Stomach (tissue), 19 donors: ENCODE results near the gene SLC6A8. TPM values are rescaled to one million over a fixed set of nuclear protein-coding genes. Genes with fewer than 3 reads are reported as not detected.
A peak's percentile ranks its signal among the peaks of the same experiment; 100 is the strongest.

Experiments
- DNase-seq, 2 donors: peaks; one replicate each; pipeline versions ENCODE4 v3.0.0 to v3.0.0-alpha.2; 2013 to 2019
- H3K27ac ChIP-seq, 5 donors: fragments of 200-600 bp in 4 of 5; sonication (generic) in 4 of 5; one replicate each; pipeline ENCODE4 v1.5.1; 2013 to 2019; ENCODE audit warnings: mild to moderate bottlenecking in 1 of 5, moderate library complexity in 1 of 5
- H3K27me3 ChIP-seq, 3 donors: fragments of 200-600 bp; sonication (generic); one replicate each; pipeline ENCODE4 v1.5.1; 2017 to 2019; ENCODE audit warnings: mixed run types in 1 of 3
- H3K36me3 ChIP-seq, 4 donors: fragments of 200-600 bp; sonication (generic); 1 replicate in 3 of 4; 2 replicates in 1 of 4; pipeline ENCODE4 v1.5.1; 2016 to 2019
- H3K4me1 ChIP-seq, 4 donors: fragments of 200-600 bp; sonication (generic); one replicate each; pipeline ENCODE4 v1.5.1; 2016 to 2019
- H3K4me3 ChIP-seq, 4 donors: fragments of 200-600 bp; sonication (generic) in 3 of 4; one replicate each; pipeline ENCODE4 v1.5.1; 2016 to 2019; ENCODE audit warnings: mild to moderate bottlenecking in 1 of 4
- H3K9me3 ChIP-seq, 4 donors: fragments of 200-600 bp; sonication (generic); one replicate each; pipeline ENCODE4 v1.5.1; 2016 to 2019
- CTCF ChIP-seq, 7 experiments: fragments of 450-650 bp in 4 of 7; fragments of 200-600 bp in 3 of 7; sonication (generic) in 3 of 7; IDR thresholded peaks; one replicate each; pipeline ENCODE4 v1.5.1; 2016 to 2019; ENCODE audit warnings: antibody characterized with exemption in 7 of 7, control low read depth in 2 of 7, mild to moderate bottlenecking in 1 of 7
- EP300 ChIP-seq: sonication (generic); formaldehyde crosslinking; IDR thresholded peaks from one replicate; pipeline ENCODE4 v1.6.1; 2017; ENCODE audit warnings: antibody characterized with exemption
- POLR2A ChIP-seq, 4 donors: fragments of 450-650 bp; IDR thresholded peaks; one replicate each; pipeline ENCODE4 v1.6.1; 2016; ENCODE audit warnings: antibody characterized with exemption in 4 of 4, control low read depth in 2 of 4, mild to moderate bottlenecking in 1 of 4, moderate library complexity in 1 of 4
- POLR2AphosphoS5 ChIP-seq, 3 donors: sonication (generic); formaldehyde crosslinking; IDR thresholded peaks; one replicate each; pipeline ENCODE4 v1.6.1; 2016; ENCODE audit warnings: antibody characterized with exemption in 3 of 3
- WGBS, 5 donors: extraction: QIAGEN DNeasy Blood & Tissue Kit in 3 of 5; methylation state at CpG; one replicate each; pipeline versions ENCODE4 v1.1.5 to v1.1.7; 2013 to 2018; 5-methylcytosine and 5-hydroxymethylcytosine counted together
- intact Hi-C: fragments of 100-400 bp; cut with DNase I; formaldehyde crosslinking; loops from one replicate; pipeline ENCODE4 v1.15.1; 2023; ENCODE audit warnings: low total_unique reads
- long read RNA-seq, 10 donors: transcript quantifications; one replicate each; lab custom pipeline, GENCODE V29; 2026
- polyA plus RNA-seq, 3 donors: library from polyadenylated mRNA; stranded (reverse); fragments of 200-250 nt; gene quantifications; one replicate each; pipeline ENCODE4 v1.2.3, GENCODE V29; 2013
- total RNA-seq, 5 donors: library from RNA; depleted of rRNA; stranded (reverse); fragments of >200 nt; gene quantifications; one replicate each; pipeline versions ENCODE4 v1.1.0 to v1.2.3, GENCODE V29; 2014 to 2016
- donor health status: healthy with polysubstance abuse.
- donor health status: Bipolar disorder and iron deficiency.
- donor health status: healthy.

The SLC6A8 gene
- total RNA-seq (10 to 100 TPM; 17.7 to 32.7 (median 19.1) TPM), polyA plus RNA-seq (10 to 100 TPM in 2 of 3 donors, 1 to 10 TPM in 1; 7.3 to 30.9 (median 15.9) TPM)
- long read RNA-seq, donor 1, partial matches to known transcripts = 0 of 2 reads
- long read RNA-seq, donor 1, other reads (novel, unspliced or antisense) = 0 of 2 reads
- long read RNA-seq, donor 2, partial matches to known transcripts = 0 of 3 reads
- long read RNA-seq, donor 2, other reads (novel, unspliced or antisense) = 0 of 3 reads
- long read RNA-seq, donor 3, partial matches to known transcripts = 0 of 2 reads
- long read RNA-seq, donor 3, other reads (novel, unspliced or antisense) = 0 of 2 reads
- long read RNA-seq, donor 4 = 0 reads
- long read RNA-seq, donor 5, partial matches to known transcripts = 0 of 5 reads
- long read RNA-seq, donor 5, other reads (novel, unspliced or antisense) = 0 of 5 reads
- long read RNA-seq, donor 6, partial matches to known transcripts = 0 of 4 reads
- long read RNA-seq, donor 6, other reads (novel, unspliced or antisense) = 0 of 4 reads
- long read RNA-seq, donor 7, partial matches to known transcripts = 0 of 1 reads
- long read RNA-seq, donor 7, other reads (novel, unspliced or antisense) = 0 of 1 reads
- long read RNA-seq, donor 8, partial matches to known transcripts = 12 of 17 reads
- long read RNA-seq, donor 8, other reads (novel, unspliced or antisense) = 0 of 17 reads
- long read RNA-seq, donor 9, partial matches to known transcripts = 31 of 32 reads
- long read RNA-seq, donor 9, other reads (novel, unspliced or antisense) = 0 of 32 reads
- long read RNA-seq, donor 10, partial matches to known transcripts = 0 of 1 reads
- long read RNA-seq, donor 10, other reads (novel, unspliced or antisense) = 0 of 1 reads

GRCh38 chrX:153687121-153688039 is at the start of gene SLC6A8:
SLC6A8 (plus strand) TSS chrX:153687926; CDS start chrX:153688575, 649 bp downstream.
- no peaks in the 10 kb centered on the region for H3K36me3 ChIP-seq
- H3K4me3 ChIP-seq = peak within 1 kb of the TSS; percentile 45 to 50 (median 45)
- TF ChIP-seq CTCF (IDR thresholded peaks at IDR 0.05) = peak in 2 of 7 experiments; percentile 14 to 37
- TF ChIP-seq EP300 = no peak
- peak in 2 of 3 donors; percentile 22 to 51 for TF ChIP-seq POLR2AphosphoS5 (IDR thresholded peaks at IDR 0.05)
- H3K27me3 ChIP-seq = peaks cover 8 to 21% (median 20%) of the 10 kb centered on the region in 3 donors
- peaks cover 0 to 24% (median 20%) of the 10 kb centered on the region in 4 donors for H3K4me1 ChIP-seq
- intact Hi-C loops = no loop called here
- WGBS, 5 donors = 1 to 41% (median 12%) methylated on average over 7 to 41 of the region's 66 CpGs
- DNase-seq = peak; percentile 74 to 83
- H3K9me3 ChIP-seq = peaks cover 0 to 14% (median 4%) of the 10 kb centered on the region in 4 donors
- peak within 1 kb of the TSS in 3 of 5 donors; percentile 49 to 82 (median 74) for H3K27ac ChIP-seq

GRCh38 chrX:153638041-153638371 is 49.7 kb upstream of the SLC6A8 start:
- peaks cover 9 to 38% (median 34%) of the 10 kb centered on the region in 3 donors for H3K27me3 ChIP-seq
- no peak overlapping the region for H3K4me3 ChIP-seq
- no peak overlapping the region for H3K27ac ChIP-seq
- no peaks in the 10 kb centered on the region for H3K9me3 ChIP-seq
- intact Hi-C loops = no loop called here
- H3K4me1 ChIP-seq = peaks cover 0 to 13% (median 12%) of the 10 kb centered on the region in 4 donors
- TF ChIP-seq EP300 (no peak), POLR2A (IDR thresholded peaks at IDR 0.05) (no peak), POLR2AphosphoS5 (IDR thresholded peaks at IDR 0.05) (no peak), CTCF (IDR thresholded peaks at IDR 0.05) (no peak)
- no peaks in the 10 kb centered on the region for H3K36me3 ChIP-seq
- DNase-seq = no peak
- WGBS, 5 donors = 75 to 100% (median 86%) methylated on average over 3 to 6 of the region's 6 CpGs

DNA sequence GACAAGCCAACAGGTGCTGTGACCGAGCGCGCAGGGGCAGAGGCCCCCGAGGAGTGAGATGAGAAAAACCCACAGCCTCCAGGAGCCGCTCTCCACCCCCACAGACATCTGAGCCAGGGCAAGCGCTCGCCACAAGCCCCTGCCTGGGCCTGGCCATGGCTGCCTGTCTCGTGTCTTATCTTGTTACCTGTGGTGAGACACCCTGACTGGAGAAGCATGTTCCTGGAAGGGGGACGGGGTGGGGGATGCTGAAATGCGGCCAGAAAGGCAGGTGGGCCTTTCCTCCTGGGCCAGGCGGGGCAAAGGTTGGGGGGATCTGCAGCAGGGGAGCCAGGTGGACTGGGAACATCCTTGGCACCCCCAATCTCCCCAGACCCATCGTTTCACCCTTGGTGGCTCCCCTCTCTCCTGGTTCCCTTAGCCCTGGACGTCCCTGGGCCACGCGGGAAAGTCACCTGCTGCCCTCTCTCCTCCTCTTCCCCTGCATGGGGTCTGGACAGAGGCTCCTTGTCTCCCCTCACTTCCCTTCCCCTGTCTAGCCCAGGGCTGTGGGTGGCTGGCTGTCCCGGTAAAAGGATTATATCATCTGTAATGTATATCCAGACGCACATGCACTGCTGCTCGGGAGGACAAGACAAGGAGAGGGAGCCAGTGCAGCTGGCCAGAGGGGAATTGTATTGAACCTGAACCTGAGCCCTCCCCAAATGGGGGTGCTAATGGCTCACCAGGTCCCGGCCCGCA is 49.1 kb upstream of the SLC6A8 start:
- Histone ChIP-seq H3K4me3 (no peak overlapping the region), H3K36me3 (no peaks in the 10 kb centered on the region), H3K9me3 (no peaks in the 10 kb centered on the region), H3K27ac (no peak overlapping the region), H3K27me3 (peaks cover 9 to 44% (median 36%) of the 10 kb centered on the region in 3 donors), H3K4me1 (peaks cover 0 to 19% (median 18%) of the 10 kb centered on the region in 4 donors)
- intact Hi-C loops = no loop called here
- WGBS, 5 donors = 62 to 84% (median 73%) methylated on average over 8 to 20 of the region's 20 CpGs
- peak; percentile 3 to 15 for DNase-seq
- TF ChIP-seq EP300 = no peak
- no peak for TF ChIP-seq POLR2AphosphoS5 (IDR thresholded peaks at IDR 0.05)
- no peak for TF ChIP-seq POLR2A (IDR thresholded peaks at IDR 0.05)
- no peak for TF ChIP-seq CTCF (IDR thresholded peaks at IDR 0.05)
